H9 (cell line): ENCODE results near the gene ZNF814. TPM values are rescaled to one million over a fixed set of nuclear protein-coding genes. Genes with fewer than 3 reads are reported as not detected.

Source experiments
- DNase-seq: peaks from one replicate; pipeline ENCODE4 v3.0.0-alpha.2; 2017
- H2AFZ ChIP-seq: one replicate; pipeline ENCODE4 v1.6.1; 2013; ENCODE audit warnings: mild to moderate bottlenecking, low read length, control low read depth, moderate library complexity
- H2AK5ac ChIP-seq: 2 replicates; pipeline ENCODE4 v1.6.1; 2013; ENCODE audit warnings: low read length, control low read depth, mixed read lengths; ENCODE audit not compliant: insufficient read length
- H2BK120ac ChIP-seq: one replicate; pipeline ENCODE4 v1.6.1; 2013; ENCODE audit warnings: low read depth, mild to moderate bottlenecking, low read length, control low read depth, inconsistent platforms; ENCODE audit not compliant: poor library complexity, severe bottlenecking
- H2BK12ac ChIP-seq: 2 replicates; pipeline ENCODE4 v1.6.1; 2013; ENCODE audit warnings: low read length, control low read depth, mixed read lengths, low read depth; ENCODE audit not compliant: insufficient read length
- H2BK15ac ChIP-seq: 2 replicates; pipeline ENCODE4 v1.6.1; 2013; ENCODE audit warnings: low read depth, low read length, control low read depth
- H2BK20ac ChIP-seq: one replicate; pipeline ENCODE4 v1.6.1; 2013; ENCODE audit warnings: low read depth, mild to moderate bottlenecking, low read length, control low read depth, inconsistent platforms; ENCODE audit not compliant: poor library complexity, severe bottlenecking
- H2BK5ac ChIP-seq: 2 replicates; pipeline ENCODE4 v1.6.1; 2013; ENCODE audit warnings: low read length, control low read depth, mixed read lengths; ENCODE audit not compliant: insufficient read length
- H3K14ac ChIP-seq: 2 replicates; pipeline ENCODE4 v1.6.1; 2013; ENCODE audit warnings: low read length, control low read depth; ENCODE audit not compliant: insufficient read depth
- H3K18ac ChIP-seq: 2 replicates; pipeline ENCODE4 v1.6.1; 2013; ENCODE audit warnings: low read depth, mild to moderate bottlenecking, mixed read lengths, low read length, control low read depth; ENCODE audit not compliant: insufficient read length
- H3K23ac ChIP-seq: 2 replicates; pipeline ENCODE4 v1.6.1; 2013; ENCODE audit warnings: low read length, control low read depth, mixed read lengths, low read depth; ENCODE audit not compliant: insufficient read length
- H3K23me2 ChIP-seq: 2 replicates; pipeline ENCODE4 v1.6.1; 2013; ENCODE audit warnings: low read depth, mild to moderate bottlenecking, mixed read lengths, low read length, control low read depth; ENCODE audit not compliant: insufficient read length, poor library complexity, severe bottlenecking
- H3K27ac ChIP-seq: 2 replicates; pipeline ENCODE4 v1.5.1; 2013; ENCODE audit warnings: low read length, control low read depth, mixed read lengths, low read depth; ENCODE audit not compliant: insufficient read length
- H3K27me3 ChIP-seq: 2 replicates; pipeline ENCODE4 v1.6.1; 2013; ENCODE audit warnings: low read length, control low read depth, inconsistent platforms; ENCODE audit not compliant: insufficient read depth
- H3K4ac ChIP-seq: 2 replicates; pipeline ENCODE4 v1.6.1; 2013; ENCODE audit warnings: low read depth, mild to moderate bottlenecking, control low read depth, inconsistent platforms, low read length, moderate library complexity
- H3K4me1 ChIP-seq: 2 replicates; pipeline ENCODE4 v1.6.1; 2013; ENCODE audit warnings: low read length, control low read depth, inconsistent platforms; ENCODE audit not compliant: insufficient read depth
- H3K4me2 ChIP-seq: 2 replicates; pipeline ENCODE4 v1.6.1; 2013; ENCODE audit warnings: low read length, control low read depth, mixed read lengths; ENCODE audit not compliant: insufficient read length, insufficient read depth
- H3K56ac ChIP-seq: 2 replicates; pipeline ENCODE4 v1.6.1; 2013; ENCODE audit warnings: low read depth, mild to moderate bottlenecking, mixed read lengths, low read length, control low read depth; ENCODE audit not compliant: insufficient read length
- H3K79me1 ChIP-seq: 2 replicates; pipeline ENCODE4 v1.6.1; 2013; ENCODE audit warnings: low read depth, mild to moderate bottlenecking, moderate library complexity, low read length, control low read depth, inconsistent platforms; ENCODE audit not compliant: insufficient read depth, poor library complexity, severe bottlenecking
- H3K79me2 ChIP-seq: 2 replicates; pipeline ENCODE4 v1.6.1; 2013; ENCODE audit warnings: low read length, control low read depth, inconsistent platforms; ENCODE audit not compliant: insufficient read depth
- H3K9ac ChIP-seq: 2 replicates; pipeline ENCODE4 v1.6.1; 2013; ENCODE audit warnings: low read length, control low read depth, mixed read lengths; ENCODE audit not compliant: insufficient read length; ENCODE audit errors: extremely low read depth
- H3K9me3 ChIP-seq: one replicate; pipeline ENCODE4 v1.6.1; 2013; ENCODE audit warnings: low read depth, low read length, inconsistent platforms; ENCODE audit not compliant: control insufficient read depth
- H3T11ph ChIP-seq: one replicate; pipeline ENCODE4 v1.6.1; 2013; ENCODE audit warnings: mild to moderate bottlenecking, low read length, control low read depth, inconsistent platforms
- H4K20me1 ChIP-seq: one replicate; pipeline ENCODE4 v1.6.1; 2013; ENCODE audit not compliant: control insufficient read depth, insufficient read length, insufficient read depth
- H4K5ac ChIP-seq: 2 replicates; pipeline ENCODE4 v1.6.1; 2013; ENCODE audit warnings: low read depth, mild to moderate bottlenecking, mixed read lengths, low read length, control low read depth; ENCODE audit not compliant: insufficient read length
- H4K8ac ChIP-seq: replicated peaks from 2 replicates; pipeline ENCODE4 v1.6.1; 2013; ENCODE audit warnings: low read length, control low read depth, mixed read lengths, low read depth; ENCODE audit not compliant: insufficient read length
- H4K91ac ChIP-seq: 2 replicates; pipeline ENCODE4 v1.6.1; 2013; ENCODE audit warnings: low read depth, mild to moderate bottlenecking, moderate library complexity, mixed read lengths, low read length, control low read depth; ENCODE audit not compliant: insufficient read length
- H3K27ac Mint-ChIP-seq, 3 experiments: 2 replicates in 2 of 3; 3 replicates in 1 of 3; pipeline ENCODE4 v1.8.0; 2020 to 2021; ENCODE audit warnings: mixed read lengths in 3 of 3, mild to moderate bottlenecking in 1 of 3, moderate library complexity in 1 of 3
- H3K27me3 Mint-ChIP-seq: 2 replicates; pipeline ENCODE4 v1.8.0; 2021; ENCODE audit warnings: low read depth, mild to moderate bottlenecking, moderate library complexity, mixed read lengths
- H3K36me3 Mint-ChIP-seq, 3 experiments: 2 replicates in 2 of 3; 3 replicates in 1 of 3; pipeline ENCODE4 v1.8.0; 2020 to 2021; ENCODE audit warnings: low read depth in 3 of 3, mixed read lengths in 3 of 3; ENCODE audit not compliant: insufficient read depth in 1 of 3
- H3K4me1 Mint-ChIP-seq, 2 experiments: 2 replicates each; pipeline ENCODE4 v1.8.0; 2020; ENCODE audit warnings: mixed read lengths in 2 of 2
- H3K4me3 Mint-ChIP-seq, 2 experiments: 2 replicates in 1 of 2; 3 replicates in 1 of 2; pipeline ENCODE4 v1.8.0; 2020 to 2021; ENCODE audit warnings: mild to moderate bottlenecking in 2 of 2, mixed read lengths in 2 of 2, moderate library complexity in 1 of 2
- H3K9me3 Mint-ChIP-seq, 2 experiments: 2 replicates in 1 of 2; 3 replicates in 1 of 2; pipeline ENCODE4 v1.8.0; 2020; ENCODE audit warnings: mild to moderate bottlenecking in 2 of 2, mixed read lengths in 2 of 2, moderate library complexity in 1 of 2
- WGBS: extraction: QIAGEN DNeasy Blood & Tissue Kit; methylation state at CpG from one replicate; pipeline ENCODE4 v1.1.7; 2013; ENCODE audit warnings: missing lambda C conversion rate, low lambda C conversion rate, mixed read lengths; ENCODE audit not compliant: insufficient read length; ENCODE audit errors: extremely low coverage; 5-methylcytosine and 5-hydroxymethylcytosine counted together
- total RNA-seq: library from RNA; stranded (reverse); gene quantifications from 2 replicates; pipeline ENCODE4 v1.2.1, GENCODE V29; 2021
- TF ChIP-seq, protein P1 (sequence below): fragments of 200-600 bp; sonication (generic); conservative IDR thresholded peaks from 3 replicates; pipeline ENCODE4 v1.8.0; 2021; ENCODE audit warnings: antibody characterized with exemption, mild to moderate bottlenecking

ZNF814 gene
- total RNA-seq, 1 experiment from 2014 or later, result 103 TPM

DNA sequence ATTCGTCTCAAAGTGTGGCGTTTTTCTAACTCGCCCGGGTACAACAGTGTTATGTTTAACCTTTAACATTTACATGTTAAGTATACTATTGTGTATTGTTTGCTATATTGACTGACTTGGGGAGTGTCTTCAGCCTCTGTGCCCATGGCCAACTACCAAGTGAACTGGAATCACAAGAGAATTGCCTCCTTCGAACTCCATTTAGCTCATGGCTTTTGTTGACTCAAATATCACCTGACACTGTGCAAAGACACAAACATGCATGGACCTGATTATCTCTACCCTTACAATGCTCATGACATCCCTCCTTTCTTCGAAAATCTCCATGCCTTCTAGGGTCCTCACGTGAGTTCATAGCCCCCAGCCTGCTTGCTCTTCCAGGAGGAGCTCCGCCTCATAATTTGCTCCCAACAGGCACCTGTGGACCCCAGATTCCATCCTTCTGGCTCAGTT is 704 bp downstream of the ZNF814 start:
- TF ChIP-seq, protein P1, sequence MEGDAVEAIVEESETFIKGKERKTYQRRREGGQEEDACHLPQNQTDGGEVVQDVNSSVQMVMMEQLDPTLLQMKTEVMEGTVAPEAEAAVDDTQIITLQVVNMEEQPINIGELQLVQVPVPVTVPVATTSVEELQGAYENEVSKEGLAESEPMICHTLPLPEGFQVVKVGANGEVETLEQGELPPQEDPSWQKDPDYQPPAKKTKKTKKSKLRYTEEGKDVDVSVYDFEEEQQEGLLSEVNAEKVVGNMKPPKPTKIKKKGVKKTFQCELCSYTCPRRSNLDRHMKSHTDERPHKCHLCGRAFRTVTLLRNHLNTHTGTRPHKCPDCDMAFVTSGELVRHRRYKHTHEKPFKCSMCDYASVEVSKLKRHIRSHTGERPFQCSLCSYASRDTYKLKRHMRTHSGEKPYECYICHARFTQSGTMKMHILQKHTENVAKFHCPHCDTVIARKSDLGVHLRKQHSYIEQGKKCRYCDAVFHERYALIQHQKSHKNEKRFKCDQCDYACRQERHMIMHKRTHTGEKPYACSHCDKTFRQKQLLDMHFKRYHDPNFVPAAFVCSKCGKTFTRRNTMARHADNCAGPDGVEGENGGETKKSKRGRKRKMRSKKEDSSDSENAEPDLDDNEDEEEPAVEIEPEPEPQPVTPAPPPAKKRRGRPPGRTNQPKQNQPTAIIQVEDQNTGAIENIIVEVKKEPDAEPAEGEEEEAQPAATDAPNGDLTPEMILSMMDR, result no peak
- no CpG with 5 or more reads among the region's 8 CpGs for WGBS
- H4K5ac ChIP-seq, result peak overlapping the region; percentile 77
- peak overlapping the region; percentile 44 for H3K4ac ChIP-seq
- H3K79me2 ChIP-seq, result peaks cover 42% of the 10 kb centered on the region
- H2BK15ac ChIP-seq, result no peak overlapping the region
- H3K27ac ChIP-seq, result peak overlapping the region; percentile 68
- Mint-ChIP-seq H3K36me3 (peaks cover 37 to 48% (median 42%) of the 10 kb centered on the region in 3 experiments), H3K9me3 (peaks cover 0 to 12% of the 10 kb centered on the region in 2 experiments; a peak in 3 of 5 replicates), H3K27ac (peak overlapping the region; percentile 70 to 97 (median 96)), H3K4me1 (peaks cover 41 to 43% of the 10 kb centered on the region in 2 experiments), H3K4me3 (peak overlapping the region; percentile 93 to 95), H3K27me3 (no peaks in the 10 kb centered on the region)
- H3K4me1 ChIP-seq, result 0 out of 2 replicates have a peak, but pooled peaks cover 3% of the 10 kb centered on the region
- H3K18ac ChIP-seq, result peak overlapping the region; percentile 98
- no peak overlapping the region for H3T11ph ChIP-seq
- no peak overlapping the region for H4K91ac ChIP-seq
- H2BK20ac ChIP-seq, result no peak overlapping the region
- H3K23me2 ChIP-seq, result peaks cover 10% of the 10 kb centered on the region
- peak overlapping the region; percentile 25 for H2AK5ac ChIP-seq
- no peak overlapping the region for H2BK12ac ChIP-seq
- H3K23ac ChIP-seq, result no peak overlapping the region
- H4K8ac ChIP-seq, result no peak overlapping the region
- H2AFZ ChIP-seq, result no peak overlapping the region
- peak overlapping the region; percentile 99 for H3K9ac ChIP-seq
- peak overlapping the region; percentile 86 for H2BK120ac ChIP-seq
- H2BK5ac ChIP-seq, result no peak overlapping the region
- H3K9me3 ChIP-seq, result no peaks in the 10 kb centered on the region
- peak overlapping the region; percentile 100 for H3K4me2 ChIP-seq
- H3K79me1 ChIP-seq, result no peaks in the 10 kb centered on the region
- no peaks in the 10 kb centered on the region for H3K27me3 ChIP-seq
- H3K56ac ChIP-seq, result peak overlapping the region; percentile 39
- no peaks in the 10 kb centered on the region for H4K20me1 ChIP-seq
- H3K14ac ChIP-seq, result peak overlapping the region; percentile 98
- DNase-seq, result no peak
